ENCODE data around the gene SULT1A3. TPM values are rescaled to one million over a fixed set of nuclear protein-coding genes. Genes with fewer than 3 reads are reported as not detected.
"Not testable (repeated sequence)": the region's sequence is repeated elsewhere in the genome, so short reads cannot be mapped to it uniquely, and the experiment has no call there.

Gene SULT1A3
- total RNA-seq, 1 donor from 2014 or later = 2.2 TPM

GRCh38 chr16:30186782-30187555 lies 12.1 kb upstream of the SULT1A3 start:
- peak in 1 of 2 donors; percentile 56 for DNase-seq (ENCODE audit: low read depth in 2 of 2)

GRCh38 chr16:30187556-30187865 lies 11.5 kb upstream of the SULT1A3 start:
- no peak for DNase-seq (ENCODE audit: low read depth in 2 of 2)

GRCh38 chr16:30187971-30188561 lies 11.0 kb upstream of the SULT1A3 start:
- DNase-seq (ENCODE audit: low read depth in 2 of 2) = no peak

DNA sequence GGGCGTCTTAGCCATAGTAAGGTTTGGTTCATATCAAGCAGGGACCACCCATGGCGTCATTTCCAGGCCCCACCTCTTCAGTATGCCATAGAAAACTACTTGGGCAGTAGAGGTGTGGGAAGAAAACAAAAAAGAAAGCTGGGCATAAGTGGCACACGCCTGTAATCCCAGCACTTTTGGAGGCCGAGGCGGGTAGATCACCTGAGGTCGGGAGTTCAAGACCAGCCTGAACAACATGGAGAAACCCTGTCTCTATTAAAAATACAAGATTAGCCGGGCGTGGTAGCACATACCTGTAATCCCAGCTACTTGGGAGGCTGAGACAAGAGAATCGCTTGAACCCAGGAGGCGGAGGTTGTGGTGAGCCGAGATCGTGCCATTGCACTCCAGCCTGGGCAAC lies 7.9 kb upstream of the SULT1A3 start:
- not testable (repeated sequence) for DNase-seq (ENCODE audit: low read depth in 2 of 2)

- not testable (repeated sequence) for DNase-seq (ENCODE audit: low read depth in 2 of 2)
Measured at GRCh38 chr16:30193098-30193497, 6.0 kb upstream of the SULT1A3 start.

DNA sequence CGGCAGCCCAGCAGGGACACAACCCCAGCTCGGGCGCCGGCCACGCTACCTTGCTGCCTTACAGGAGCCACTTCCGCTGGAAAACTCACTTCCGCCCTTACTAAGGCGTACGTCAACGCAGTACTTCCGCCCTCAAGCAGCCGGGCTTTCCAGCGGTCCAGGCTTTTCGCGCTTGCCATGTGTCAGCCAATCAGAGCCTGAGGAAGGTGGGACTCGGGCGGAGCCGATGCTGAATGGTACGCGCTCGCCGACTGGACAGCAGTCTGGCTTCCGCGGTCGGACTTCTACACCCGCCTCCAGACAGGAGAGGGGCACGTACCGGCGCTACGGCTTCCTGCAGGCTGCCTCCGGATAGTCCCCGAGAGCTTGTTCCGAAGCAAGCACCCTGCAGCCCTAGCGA lies 5.4 kb upstream of the SULT1A3 start, which contains the start of the genes BOLA2B and SLX1A:
TSS of gene BOLA2B (minus strand) at position 52 of the 400 bp plus-strand sequence. CDS start 71 bp downstream, outside the sequence.
TSS of gene SLX1A (plus strand) at position 261 of the 400 bp plus-strand sequence. CDS start 210 bp downstream, outside the sequence.
- DNase-seq (ENCODE audit: low read depth in 2 of 2) = not testable (repeated sequence)

GRCh38 chr16:30194172-30194925 lies 4.7 kb upstream of the SULT1A3 start:
- DNase-seq (ENCODE audit: low read depth in 2 of 2) = not testable (repeated sequence)

DNA sequence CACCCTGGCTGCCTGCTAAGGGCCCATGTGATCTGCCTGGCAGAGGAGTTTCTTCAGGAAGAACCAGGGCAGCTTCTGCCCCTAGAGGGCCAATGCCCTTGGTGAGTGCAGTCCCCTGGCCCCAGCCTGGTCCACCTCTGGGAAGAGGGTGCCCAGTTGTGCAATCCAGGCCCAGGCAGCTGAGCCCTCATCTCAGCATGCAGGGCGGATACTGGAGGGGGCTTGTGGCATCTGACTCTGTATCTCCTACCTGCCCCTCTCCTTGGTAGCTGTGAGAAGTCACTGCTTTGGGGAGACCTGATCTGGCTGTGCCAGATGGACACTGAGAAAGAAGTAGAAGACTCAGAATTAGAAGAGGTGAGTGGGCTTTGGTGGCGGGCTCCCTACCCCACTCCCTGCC lies 2.1 kb upstream of the SULT1A3 start:
- DNase-seq (ENCODE audit: low read depth in 2 of 2) = not testable (repeated sequence)

DNA sequence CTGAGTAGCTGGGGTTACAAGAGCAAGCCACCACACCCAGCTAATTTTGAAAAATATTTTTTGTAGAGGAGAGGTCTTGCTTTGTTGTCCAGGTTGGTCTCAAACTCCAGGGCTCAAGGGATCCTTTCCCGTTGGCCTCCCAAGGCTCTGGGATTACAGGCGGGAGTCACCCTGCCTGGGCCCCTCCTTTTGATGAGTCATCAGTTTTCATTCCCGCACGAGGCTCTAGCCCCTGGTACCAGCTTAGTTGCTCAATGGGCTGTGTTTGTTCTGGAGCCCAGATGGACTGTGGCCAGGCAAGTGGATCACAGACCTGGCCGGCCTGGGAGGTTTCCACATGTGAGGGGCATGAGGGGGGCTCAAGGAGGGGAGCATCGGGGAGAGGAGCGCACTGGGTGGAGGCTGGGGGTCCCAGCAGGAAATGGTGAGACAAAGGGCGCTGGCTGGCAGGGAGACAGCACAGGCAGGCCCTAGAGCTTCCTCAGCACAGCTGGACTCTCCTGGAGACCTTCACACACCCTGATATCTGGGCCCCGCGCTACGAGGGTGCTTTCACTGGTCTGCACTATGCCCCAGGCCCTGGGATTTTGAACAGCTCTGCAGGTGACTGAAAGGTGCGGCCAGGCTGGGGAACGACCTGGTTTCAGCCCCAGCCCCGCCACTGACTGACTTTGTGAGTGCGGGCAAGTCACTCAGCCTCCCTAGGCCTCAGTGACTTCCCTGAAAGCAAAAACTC lies 721 bp downstream of the SULT1A3 start:
- DNase-seq (ENCODE audit: low read depth in 2 of 2) = not testable (repeated sequence)

DNA sequence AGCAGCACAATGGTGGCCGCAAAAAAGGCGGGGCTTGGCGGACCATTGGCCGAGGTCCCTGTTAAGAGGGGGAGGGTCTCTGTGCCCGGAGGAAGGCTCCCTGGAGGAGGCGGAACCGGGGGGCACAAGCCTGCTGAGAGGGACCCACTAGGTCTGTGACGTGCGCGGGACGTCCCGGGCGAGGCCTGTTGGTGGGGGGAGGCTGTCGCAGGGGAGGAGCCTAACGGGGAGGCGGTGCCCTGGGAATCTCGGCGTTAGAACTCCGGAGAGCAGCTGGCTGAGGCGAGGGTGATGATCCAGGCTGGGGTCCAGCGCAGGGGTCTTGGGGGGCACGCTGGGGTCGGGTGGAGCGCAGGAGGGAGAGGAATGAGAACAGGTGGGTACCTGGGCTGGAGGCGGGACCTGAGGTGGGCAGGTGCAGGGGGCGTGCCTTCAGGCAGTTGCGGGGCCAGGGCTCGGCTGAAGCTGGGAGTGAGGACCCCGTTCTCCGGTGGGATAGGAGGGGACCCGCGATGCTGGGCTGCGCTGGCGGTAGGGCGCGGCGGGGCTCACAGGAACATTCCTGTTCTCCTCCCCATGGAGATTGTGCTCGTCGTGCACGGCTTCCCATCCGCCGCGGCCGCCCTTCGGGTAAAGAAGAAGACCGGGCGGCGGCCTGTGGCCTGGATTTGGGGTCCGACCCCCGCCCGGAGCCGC lies 6.6 kb downstream of the SULT1A3 start:
- DNase-seq (ENCODE audit: low read depth in 2 of 2) = not testable (repeated sequence)

DNA sequence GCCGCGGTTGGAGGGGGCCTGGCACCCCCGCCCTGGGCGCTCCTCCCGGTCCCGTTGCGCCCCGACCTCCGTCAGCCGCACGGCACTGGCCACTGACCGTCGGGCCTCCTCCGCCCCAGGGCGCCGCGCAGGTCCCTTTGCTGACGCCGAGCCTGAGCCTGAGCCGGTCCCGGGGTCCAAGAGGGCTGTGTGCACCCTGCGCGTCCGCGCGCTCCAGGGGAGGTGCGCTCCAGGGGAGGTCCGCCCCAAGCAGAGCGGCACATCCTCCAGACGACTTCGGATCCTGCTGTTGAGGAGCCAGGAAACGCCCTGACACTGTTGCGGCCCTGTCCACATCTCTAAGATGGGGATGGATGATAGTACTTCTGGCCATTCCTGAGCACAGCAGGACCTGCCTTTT lies 7.2 kb downstream of the SULT1A3 start:
- DNase-seq (ENCODE audit: low read depth in 2 of 2) = not testable (repeated sequence)

GRCh38 chr16:30207063-30207704 lies 8.1 kb downstream of the SULT1A3 start:
- not testable (repeated sequence) for DNase-seq (ENCODE audit: low read depth in 2 of 2)

GRCh38 chr16:30209032-30209431 lies 10.0 kb downstream of the SULT1A3 start:
- DNase-seq (ENCODE audit: low read depth in 2 of 2) = not testable (repeated sequence)

DNA sequence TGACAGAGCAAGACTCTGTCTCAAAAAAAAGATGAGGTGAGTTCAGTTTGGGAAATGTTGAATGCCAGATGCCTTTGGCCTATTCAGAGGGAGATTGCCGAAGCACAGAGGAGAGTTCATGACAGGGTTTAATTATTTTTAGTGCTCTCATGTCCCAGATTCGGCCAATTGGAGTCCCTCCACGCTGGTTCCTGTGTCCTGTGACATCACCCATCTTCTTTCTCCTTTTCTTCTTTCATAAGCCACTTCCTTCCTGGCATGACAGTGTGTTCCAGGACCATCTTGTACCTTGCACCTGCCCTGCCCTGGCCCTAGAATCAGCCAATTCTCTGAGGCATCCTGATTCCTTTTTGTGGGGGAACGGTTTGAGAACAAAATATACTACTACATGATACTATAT lies 12.4 kb downstream of the SULT1A3 start:
- not testable (repeated sequence) for DNase-seq (ENCODE audit: low read depth in 2 of 2)

DNA sequence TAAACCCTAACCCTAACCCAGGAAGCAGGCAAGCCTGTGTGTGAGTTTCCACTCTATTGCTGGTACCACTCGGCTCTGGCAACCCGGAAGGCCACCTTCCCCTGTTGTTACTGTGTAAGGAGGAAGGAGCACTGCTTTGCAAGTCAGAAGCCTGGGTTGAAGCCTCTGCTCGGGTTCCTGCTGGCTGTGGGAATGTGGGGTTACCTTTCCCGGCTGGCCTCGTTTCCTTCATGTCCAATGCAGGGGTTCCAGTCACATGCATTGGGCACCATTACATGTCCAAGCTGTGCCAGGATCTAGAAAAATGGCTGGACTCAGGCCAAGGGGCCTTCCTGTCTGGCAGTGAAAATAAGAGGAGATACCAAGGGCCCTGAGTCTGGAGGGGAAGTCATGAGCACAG lies 18.0 kb downstream of the SULT1A3 start:
- DNase-seq (ENCODE audit: low read depth in 2 of 2) = not testable (repeated sequence)

GRCh38 chr16:30248379-30248778 lies 49.3 kb downstream of the SULT1A3 start, which contains the start of gene NPIPB13:
Gene NPIPB13 (minus strand): TSS chr16:30248479. CDS start chr16:30245573, 2,906 bp downstream.
- not testable (repeated sequence) for DNase-seq (ENCODE audit: low read depth in 2 of 2)
